Mucosa of rectum (tissue), 2 donors: ENCODE measurements around the gene FCRL2.

Source experiments
- H3K27ac ChIP-seq, 2 donors: one replicate each; pipeline ENCODE4 v1.7.0; 2013; ENCODE audit warnings: inconsistent platforms in 2 of 2, low read depth in 2 of 2, low read length in 2 of 2
- H3K27me3 ChIP-seq, 2 donors: one replicate each; pipeline ENCODE4 v1.7.0; 2013; ENCODE audit warnings: low read length in 2 of 2; ENCODE audit not compliant: control insufficient read depth in 2 of 2, insufficient read depth in 2 of 2
- H3K36me3 ChIP-seq, 2 donors: one replicate each; pipeline ENCODE4 v1.7.0; 2013; ENCODE audit warnings: low read length in 2 of 2; ENCODE audit not compliant: control insufficient read depth in 2 of 2, insufficient read depth in 2 of 2
- H3K4me1 ChIP-seq, 2 donors: one replicate each; pipeline ENCODE4 v1.7.0; 2013; ENCODE audit warnings: low read length in 2 of 2, mild to moderate bottlenecking in 1 of 2; ENCODE audit not compliant: control insufficient read depth in 2 of 2, insufficient read depth in 2 of 2
- H3K4me3 ChIP-seq, 2 donors: one replicate each; pipeline ENCODE4 v1.7.0; 2013; ENCODE audit warnings: low read length in 2 of 2
- H3K9ac ChIP-seq, 2 donors: one replicate each; pipeline ENCODE4 v1.7.0; 2013; ENCODE audit warnings: low read length in 2 of 2, low read depth in 1 of 2, mild to moderate bottlenecking in 1 of 2
- H3K9me3 ChIP-seq, 2 donors: one replicate each; pipeline ENCODE4 v1.7.0; 2013; ENCODE audit warnings: low read length in 2 of 2; ENCODE audit not compliant: control insufficient read depth in 2 of 2
- donor health status: healthy.
- donor health status: Normal muscosa, but diverticular disease.

The FCRL2 gene

DNA sequence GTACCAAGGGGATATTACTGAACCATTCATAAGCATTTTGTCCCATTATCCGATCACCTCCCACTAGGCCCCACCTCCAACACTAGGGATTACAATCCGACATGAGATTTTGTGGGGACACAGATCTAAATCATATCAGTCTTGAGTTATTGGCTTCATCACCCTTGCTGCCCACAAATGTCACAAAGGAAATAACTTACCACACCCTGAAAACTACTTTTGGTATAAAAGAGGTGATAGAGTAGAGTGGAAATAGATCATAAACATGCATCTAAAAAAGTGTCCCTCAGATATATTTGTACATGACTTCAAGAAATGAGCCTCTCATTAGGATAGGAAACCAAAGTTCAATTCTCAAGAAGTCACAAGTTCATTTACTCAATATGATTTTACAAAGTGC lies 53.8 kb downstream of the FCRL2 start:
- Histone ChIP-seq H3K9me3 (peaks cover 0 to 7% of the 10 kb centered on the region in 2 donors), H3K4me1 (no peaks in the 10 kb centered on the region), H3K9ac (no peak overlapping the region), H3K4me3 (no peak overlapping the region), H3K27ac (no peak overlapping the region), H3K27me3 (no peaks in the 10 kb centered on the region), H3K36me3 (no peaks in the 10 kb centered on the region)

DNA sequence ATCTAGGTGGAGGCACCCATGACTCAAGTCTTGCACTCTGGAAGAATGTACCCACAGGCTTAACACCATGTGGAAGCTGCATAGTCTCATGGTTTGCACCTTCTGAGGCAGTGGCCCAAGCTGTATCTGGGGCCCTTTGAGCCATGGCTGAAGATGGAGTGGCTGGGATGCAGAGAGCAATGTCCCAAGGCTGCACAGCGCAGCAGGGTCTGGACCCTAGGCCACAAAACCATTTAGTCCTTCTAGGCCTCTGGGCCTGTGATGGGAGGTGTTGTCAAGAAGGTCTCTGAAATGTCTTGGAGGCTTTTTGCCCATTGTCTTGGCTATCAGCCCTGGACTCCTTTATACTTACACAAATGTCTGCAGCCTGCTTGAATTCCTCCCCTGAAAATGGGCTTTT lies 54.9 kb downstream of the FCRL2 start:
- peaks cover 0 to 7% of the 10 kb centered on the region in 2 donors for H3K9me3 ChIP-seq
- H3K36me3 ChIP-seq: no peaks in the 10 kb centered on the region
- H3K4me1 ChIP-seq: no peaks in the 10 kb centered on the region
- no peak overlapping the region for H3K9ac ChIP-seq
- no peak overlapping the region for H3K4me3 ChIP-seq
- H3K27me3 ChIP-seq: no peaks in the 10 kb centered on the region
- H3K27ac ChIP-seq: no peak overlapping the region

DNA sequence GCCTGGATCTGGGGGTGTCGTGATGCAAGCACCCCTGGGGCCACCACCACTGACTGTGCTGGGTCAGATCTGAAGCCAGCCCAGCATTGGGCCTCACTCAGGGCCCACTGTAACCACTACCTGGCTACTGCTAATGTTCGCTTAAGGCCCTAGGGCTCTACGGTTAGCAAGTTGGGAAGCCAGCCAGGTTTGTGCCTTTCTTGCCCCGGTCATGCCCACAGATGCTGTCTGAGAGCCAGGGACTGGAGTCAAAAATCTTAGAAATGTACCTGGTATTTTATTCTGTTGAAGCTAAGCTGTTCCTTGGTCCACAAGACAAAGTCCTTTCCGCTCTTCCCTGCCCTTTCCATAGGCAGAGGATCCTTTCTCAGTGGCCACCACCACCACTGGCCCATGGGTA lies 61.2 kb downstream of the FCRL2 start:
- H3K36me3 ChIP-seq: no peaks in the 10 kb centered on the region
- H3K4me3 ChIP-seq: no peak overlapping the region
- H3K27me3 ChIP-seq: no peaks in the 10 kb centered on the region
- H3K9ac ChIP-seq: no peak overlapping the region
- H3K9me3 ChIP-seq: no peaks in the 10 kb centered on the region
- no peaks in the 10 kb centered on the region for H3K4me1 ChIP-seq
- H3K27ac ChIP-seq: no peak overlapping the region

DNA sequence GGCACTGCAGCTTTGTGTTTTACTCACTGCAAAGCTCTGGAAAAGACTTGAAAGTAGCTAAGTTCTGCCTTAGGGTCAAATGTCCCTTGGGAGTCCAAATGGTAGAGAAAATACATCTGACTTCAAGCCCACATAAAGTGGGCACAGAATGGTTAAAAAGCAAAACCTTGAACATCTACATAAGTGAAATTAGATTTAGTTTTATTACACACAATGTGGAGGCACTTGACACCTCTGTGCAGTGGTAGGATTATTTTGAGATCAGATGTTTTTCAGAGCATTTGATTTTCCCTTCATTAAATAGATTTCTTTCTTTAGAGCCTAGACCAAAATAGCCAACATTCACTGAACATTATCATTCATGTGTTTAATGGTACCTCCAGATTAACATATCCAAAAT lies 65.1 kb downstream of the FCRL2 start:
- Histone ChIP-seq H3K27me3 (no peaks in the 10 kb centered on the region), H3K27ac (no peak overlapping the region), H3K4me1 (no peaks in the 10 kb centered on the region), H3K9ac (no peak overlapping the region), H3K4me3 (no peak overlapping the region), H3K36me3 (no peaks in the 10 kb centered on the region), H3K9me3 (no peaks in the 10 kb centered on the region)

DNA sequence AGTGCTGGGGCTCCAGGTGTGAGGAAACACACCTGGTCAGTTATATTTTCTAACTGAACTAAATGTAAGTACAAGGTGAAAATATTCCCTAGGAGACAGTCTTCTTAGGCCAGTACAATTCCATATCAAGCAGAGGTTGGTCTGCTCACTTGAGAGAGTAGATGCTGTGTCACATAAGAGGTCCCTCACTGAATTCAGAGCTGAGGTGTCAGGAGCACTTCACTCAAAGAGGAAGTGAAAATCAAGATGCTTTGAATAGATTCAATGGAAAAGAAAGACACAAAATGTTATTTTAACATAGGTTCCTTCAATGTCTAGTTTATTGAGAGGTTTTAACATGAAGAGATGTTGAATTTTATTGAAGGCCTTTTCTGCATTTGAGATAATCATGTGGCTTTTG lies 72.1 kb downstream of the FCRL2 start:
- H3K27ac ChIP-seq: no peak overlapping the region
- H3K36me3 ChIP-seq: no peaks in the 10 kb centered on the region
- H3K4me1 ChIP-seq: no peaks in the 10 kb centered on the region
- H3K4me3 ChIP-seq: no peak overlapping the region
- H3K27me3 ChIP-seq: peaks cover 0 to 9% of the 10 kb centered on the region in 2 donors
- H3K9me3 ChIP-seq: no peaks in the 10 kb centered on the region
- H3K9ac ChIP-seq: no peak overlapping the region

DNA sequence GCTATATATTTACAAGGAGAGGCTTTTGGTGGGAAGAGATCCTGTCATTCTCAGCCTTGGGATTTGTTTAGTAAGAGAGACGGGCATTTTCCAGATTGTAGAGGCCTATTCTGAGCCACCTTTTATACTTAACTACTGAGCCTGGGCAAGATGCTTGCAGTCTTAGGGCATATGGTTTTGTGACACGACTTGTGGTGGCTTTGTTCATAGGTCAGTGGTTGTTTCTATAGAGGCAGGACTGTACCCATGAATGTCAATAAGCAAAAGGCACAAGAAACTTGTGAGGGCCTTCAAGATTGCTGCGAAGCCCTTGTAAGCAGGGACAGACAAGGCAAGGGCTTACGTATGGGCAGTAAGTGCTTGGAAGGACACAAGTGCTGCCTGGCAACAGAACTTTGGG lies 73.0 kb downstream of the FCRL2 start:
- no peaks in the 10 kb centered on the region for H3K4me1 ChIP-seq
- peaks cover 0 to 9% of the 10 kb centered on the region in 2 donors for H3K27me3 ChIP-seq
- no peak overlapping the region for H3K4me3 ChIP-seq
- H3K27ac ChIP-seq: no peak overlapping the region
- no peaks in the 10 kb centered on the region for H3K9me3 ChIP-seq
- H3K36me3 ChIP-seq: no peaks in the 10 kb centered on the region
- no peak overlapping the region for H3K9ac ChIP-seq

DNA sequence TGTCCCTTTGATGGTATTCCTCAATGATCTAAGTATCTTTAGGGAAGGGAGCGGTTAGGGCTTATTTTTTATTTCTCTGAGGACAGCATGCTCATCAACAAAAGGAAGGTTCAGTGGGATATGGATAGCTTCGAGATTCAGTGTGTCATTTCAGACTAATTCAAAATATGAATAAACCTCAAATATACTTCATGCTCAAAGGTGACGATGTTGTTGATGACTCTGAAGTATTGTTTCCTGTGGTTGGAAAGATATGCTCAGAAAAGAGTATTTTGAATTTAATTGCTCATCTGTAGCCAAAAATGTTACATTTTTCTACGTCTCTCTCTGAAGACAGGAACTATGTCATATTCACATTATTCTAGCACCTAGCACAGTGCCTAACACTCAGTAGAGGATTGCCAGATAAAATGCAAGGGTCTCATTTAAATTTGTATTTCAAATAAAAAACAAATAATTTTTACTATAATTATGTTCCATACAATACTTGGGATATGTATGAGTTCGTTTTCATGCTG lies 74.6 kb downstream of the FCRL2 start:
- Histone ChIP-seq H3K27me3 (peaks cover 0 to 9% of the 10 kb centered on the region in 2 donors), H3K27ac (no peak overlapping the region), H3K4me1 (no peaks in the 10 kb centered on the region), H3K4me3 (no peak overlapping the region), H3K9me3 (no peaks in the 10 kb centered on the region), H3K9ac (no peak overlapping the region), H3K36me3 (no peaks in the 10 kb centered on the region)

DNA sequence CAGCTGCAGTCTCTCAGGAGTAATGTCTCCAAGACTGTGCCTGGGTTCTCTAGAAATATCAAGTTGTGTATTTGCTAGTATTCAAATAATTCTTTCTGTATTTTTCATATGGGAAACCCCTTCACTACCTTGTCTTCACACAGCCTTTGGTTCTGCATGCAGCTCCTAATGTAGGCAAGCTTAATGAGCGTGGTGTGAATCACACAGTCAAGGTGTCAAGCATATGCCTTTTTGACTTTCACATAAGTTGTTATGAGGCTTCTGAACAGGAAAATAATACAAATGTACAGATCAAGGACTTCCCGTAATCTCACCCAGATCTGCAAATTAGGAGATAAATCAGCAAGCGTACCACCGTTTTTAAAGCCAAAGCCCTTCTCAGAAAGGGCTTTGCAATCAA lies 76.2 kb downstream of the FCRL2 start, which contains the start of gene FCRL3:
Gene FCRL3 (minus strand): TSS at position 38 of the 400 bp plus-strand sequence. CDS start 280 bp downstream, outside the sequence.
- Histone ChIP-seq H3K4me3 (no peak within 1 kb of the TSS), H3K9me3 (no peaks in the 10 kb centered on the region), H3K36me3 (no peaks in the 10 kb centered on the region), H3K27ac (no peak within 1 kb of the TSS), H3K4me1 (no peaks in the 10 kb centered on the region), H3K27me3 (peaks cover 0 to 9% of the 10 kb centered on the region in 2 donors), H3K9ac (no peak within 1 kb of the TSS)

DNA sequence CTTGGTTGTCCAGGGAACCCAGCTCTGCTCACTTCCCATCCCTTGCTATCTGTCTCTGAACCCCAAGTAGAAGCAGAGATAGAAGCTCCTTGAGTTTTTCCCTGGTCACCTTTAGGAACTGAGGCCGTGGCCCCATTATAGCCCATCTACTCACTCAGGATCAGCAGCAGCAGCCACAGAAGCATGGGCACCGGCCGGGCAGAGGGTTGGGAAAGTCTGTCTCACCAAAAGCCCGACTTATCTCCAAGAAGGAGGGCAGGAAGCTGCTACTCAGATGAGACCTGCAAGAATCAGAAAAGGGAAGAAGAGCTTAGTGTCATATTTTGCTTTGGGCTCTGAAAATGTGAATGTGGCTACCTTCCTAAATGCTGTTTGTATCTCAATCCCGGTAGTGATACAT lies 76.6 kb downstream of the FCRL2 start:
- H3K27ac ChIP-seq: no peak overlapping the region
- no peaks in the 10 kb centered on the region for H3K36me3 ChIP-seq
- no peak overlapping the region for H3K9ac ChIP-seq
- no peak overlapping the region for H3K4me3 ChIP-seq
- H3K4me1 ChIP-seq: no peaks in the 10 kb centered on the region
- no peaks in the 10 kb centered on the region for H3K9me3 ChIP-seq
- H3K27me3 ChIP-seq: peaks cover 0 to 9% of the 10 kb centered on the region in 2 donors

DNA sequence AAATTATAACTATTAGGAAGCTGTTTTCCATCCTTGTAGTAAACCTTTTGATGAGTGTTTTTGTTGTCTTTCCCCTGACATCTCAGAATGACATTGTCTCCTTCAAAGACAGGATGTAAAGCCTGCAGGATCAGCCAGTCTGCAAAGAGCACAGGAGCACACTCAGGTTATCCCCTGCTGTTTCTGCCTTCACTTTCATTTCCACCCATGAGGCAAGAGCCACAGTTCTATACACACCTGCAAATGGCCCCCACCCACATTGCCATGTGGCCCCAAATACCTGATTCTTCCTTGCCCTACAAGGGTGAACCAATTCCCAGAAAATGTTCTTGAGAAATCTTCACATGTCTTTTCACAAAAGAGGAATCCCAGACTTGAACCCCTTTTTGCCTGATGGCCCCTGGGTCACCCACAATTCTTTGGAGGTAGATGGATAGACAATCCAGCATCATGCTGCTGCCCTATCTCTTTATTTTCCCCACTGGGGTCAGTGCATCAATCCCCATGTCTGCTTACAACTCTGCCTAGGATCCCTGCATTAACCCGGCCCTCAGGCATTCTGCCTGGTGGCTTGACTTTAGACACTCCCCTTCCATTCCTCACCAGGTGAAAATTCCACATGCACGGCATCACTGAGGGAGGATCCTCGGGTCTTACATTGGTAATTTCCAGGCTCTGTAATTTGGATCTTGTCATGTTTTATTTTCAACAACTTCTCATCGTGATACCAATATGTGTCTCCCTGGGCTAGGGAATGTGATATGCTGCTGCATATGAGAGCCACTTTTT lies 79.0 kb downstream of the FCRL2 start:
- no peaks in the 10 kb centered on the region for H3K36me3 ChIP-seq
- H3K4me3 ChIP-seq: no peak overlapping the region
- no peaks in the 10 kb centered on the region for H3K9me3 ChIP-seq
- no peak overlapping the region for H3K9ac ChIP-seq
- H3K27me3 ChIP-seq: peaks cover 0 to 9% of the 10 kb centered on the region in 2 donors
- H3K27ac ChIP-seq: no peak overlapping the region
- no peaks in the 10 kb centered on the region for H3K4me1 ChIP-seq
